ENCODE measurements around the gene SF3A1.

The SF3A1 gene

DNA sequence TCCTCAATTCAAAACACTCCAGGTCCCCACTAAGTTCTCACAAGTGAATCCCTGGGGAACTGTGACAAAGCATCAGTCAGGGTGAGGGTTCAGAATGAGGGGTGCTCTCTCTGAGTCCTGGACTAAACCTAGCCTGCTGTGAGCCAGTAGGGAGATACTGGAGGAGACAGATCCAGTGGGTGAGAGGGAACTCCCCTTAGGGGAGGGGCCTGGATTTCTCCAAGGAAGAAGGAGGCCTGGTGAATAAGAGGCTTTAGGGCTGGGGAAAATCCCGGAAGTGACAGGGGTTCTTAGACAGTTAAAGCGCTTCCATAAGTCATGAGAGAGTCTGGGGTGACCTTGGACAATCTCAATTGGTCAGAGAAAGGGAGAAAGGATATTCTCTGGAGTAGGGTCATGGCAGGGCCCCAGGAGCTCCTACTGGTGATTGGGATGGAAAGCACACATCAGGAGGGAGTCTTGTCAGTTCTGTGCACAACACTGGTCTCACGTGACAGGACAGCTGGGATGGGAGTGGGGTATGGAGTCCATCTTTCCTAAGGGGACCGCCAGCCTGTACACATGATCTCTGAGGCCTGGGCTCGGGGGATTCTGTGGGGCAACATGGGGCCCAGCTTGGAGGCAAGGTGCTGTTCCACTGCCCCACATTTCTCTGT lies 31.5 kb downstream of the SF3A1 start:
- H3K4me3 ChIP-seq (ENCODE audit: low read depth, low read length) = no peak overlapping the region

DNA sequence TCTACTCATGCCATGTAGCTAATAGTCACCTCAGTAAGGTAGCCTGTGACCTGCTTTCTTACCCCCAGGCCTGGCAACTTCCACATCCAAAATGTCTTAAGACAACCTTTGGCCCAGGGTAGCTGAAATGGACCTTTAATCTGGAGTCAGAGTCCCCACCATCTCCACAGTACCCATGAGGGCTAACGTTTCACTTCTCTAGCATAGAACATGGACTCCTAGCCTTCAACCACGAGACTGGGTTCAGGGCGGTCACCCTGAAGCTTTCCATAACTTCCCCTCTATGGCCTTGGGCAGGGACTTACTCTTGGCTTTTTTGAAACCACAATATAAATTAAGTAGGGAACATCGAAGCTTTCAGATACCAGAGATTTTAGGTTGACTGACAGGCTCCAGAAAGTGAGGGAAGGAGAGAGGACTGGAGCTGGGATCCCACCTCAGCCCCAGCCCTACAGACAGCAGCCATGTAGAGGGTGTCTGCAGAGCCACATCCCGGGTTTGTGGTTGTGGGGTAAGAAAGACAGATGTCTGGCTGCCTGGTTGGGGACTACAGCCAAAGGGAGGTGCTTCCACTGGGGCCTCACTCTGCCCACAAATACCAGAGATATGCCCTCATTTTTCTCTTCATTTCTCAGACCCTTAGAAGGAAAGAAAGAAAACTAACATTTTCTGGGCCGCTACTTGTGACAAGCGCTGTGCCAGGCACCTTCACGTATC lies 32.5 kb downstream of the SF3A1 start:
- H3K4me3 ChIP-seq (ENCODE audit: low read depth, low read length) = no peak overlapping the region

DNA sequence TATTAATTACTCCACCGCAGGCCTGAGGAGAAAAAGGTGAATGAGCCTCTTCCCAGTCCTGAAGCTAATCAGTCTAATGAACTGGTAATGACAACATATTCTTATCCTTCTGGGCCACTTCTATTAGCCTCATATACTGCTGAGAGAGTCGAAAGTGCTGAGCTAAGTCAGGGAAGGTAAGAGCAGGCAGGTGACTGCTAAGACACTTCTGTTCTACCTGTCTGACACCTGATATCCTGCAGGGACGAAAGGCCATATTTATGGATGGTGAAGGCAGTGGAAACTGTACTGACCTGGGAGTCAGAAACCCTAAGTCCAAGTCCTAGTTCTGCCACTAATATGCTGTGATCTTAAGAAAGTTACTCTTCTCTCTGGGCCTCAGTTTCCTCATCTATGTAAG lies 33.4 kb downstream of the SF3A1 start:
- no peak overlapping the region for H3K4me3 ChIP-seq (ENCODE audit: low read depth, low read length)

DNA sequence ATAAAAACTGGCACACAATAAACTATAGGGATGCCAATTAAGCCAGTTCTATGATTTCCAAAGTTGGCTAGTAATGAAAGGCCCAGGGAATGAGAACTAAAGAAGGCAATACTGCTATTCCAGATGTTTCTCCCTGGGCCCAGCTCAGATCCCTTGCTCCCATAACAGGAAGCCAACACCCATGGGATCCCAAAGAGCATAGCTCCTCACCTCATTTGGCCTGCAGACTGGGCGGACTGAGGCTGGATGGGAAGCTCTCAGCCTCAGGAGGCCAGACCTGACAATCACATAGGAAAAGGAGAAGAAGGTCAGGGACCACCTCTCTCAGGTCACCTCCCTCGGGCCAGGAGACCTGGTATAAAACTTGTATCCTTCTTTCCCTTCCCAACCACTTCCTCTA lies 35.2 kb downstream of the SF3A1 start:
- no peak overlapping the region for H3K4me3 ChIP-seq (ENCODE audit: low read depth, low read length)

DNA sequence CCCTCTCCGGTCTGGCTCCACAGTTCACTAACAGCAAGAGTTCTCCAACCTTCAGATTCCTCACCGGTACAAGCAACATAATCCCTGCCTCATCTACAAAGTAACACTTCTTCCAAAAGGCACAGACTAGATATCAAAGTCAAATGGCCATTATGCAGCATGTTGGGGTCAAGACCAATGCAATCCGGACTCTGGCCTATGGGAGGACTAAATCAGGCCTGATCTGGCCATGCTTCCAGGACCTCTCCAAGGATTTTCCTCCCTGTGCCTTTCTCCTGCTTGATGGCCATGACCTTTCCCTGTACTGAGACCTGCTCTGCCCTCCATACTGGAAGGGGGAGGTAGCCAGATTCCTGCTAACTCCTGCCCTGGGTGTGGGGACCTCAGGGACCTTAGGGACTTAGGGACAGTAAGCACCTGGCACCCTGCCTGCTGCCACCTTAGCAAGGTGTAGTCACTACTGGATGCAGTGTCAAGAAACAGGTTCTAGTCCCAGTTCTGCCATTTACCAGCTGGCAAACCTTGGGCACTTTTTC lies 36.6 kb downstream of the SF3A1 start:
- no peak overlapping the region for H3K4me3 ChIP-seq (ENCODE audit: low read depth, low read length)

DNA sequence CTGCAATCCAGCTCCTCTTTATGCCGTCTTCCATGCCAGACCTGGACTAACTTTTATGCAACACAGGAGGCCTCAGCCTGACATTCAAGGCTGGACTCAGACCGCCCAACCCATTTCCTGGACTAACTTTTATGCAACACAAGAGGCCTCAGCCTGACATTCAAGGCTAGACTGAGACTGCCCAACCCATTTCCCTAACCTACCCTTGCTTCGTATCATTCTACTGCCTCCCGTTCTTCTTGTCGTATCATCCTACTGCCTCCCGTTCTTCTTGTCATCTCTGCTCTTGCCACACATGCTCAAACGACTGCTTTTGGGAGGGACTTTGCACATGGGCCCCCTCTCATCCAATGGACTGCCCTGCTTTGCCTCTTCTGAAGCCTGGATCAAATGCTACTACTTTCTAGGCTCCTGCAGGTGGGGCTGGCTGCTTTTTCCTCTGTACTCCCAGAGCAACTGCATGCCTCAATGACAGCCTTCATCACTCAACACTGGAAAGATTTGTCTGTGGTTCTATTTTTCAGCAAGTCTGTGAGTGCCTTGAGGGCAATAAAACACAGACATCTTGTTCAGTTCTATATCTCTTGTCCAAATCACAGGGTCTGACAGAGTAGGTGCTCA lies 37.8 kb downstream of the SF3A1 start:
- H3K4me3 ChIP-seq (ENCODE audit: low read depth, low read length) = no peak overlapping the region

DNA sequence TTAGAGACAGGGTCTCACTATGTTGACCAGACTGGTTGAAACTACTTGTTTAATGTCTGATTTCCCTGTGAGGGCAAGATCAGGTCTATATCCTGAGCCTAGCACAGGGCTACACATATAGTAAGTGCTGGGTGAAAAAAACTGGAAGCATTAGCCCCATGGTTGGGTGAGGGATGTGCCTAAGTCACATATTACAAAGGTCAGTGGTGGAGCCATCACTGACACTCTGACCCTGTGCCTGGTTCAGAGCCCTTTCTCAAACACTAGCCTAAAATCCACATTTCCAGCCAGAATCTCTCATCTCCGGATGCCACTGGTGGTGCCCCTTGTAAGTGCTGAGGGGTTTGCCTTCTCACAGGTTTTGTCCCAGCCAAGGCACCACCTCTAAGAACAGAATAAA lies 38.9 kb downstream of the SF3A1 start:
- H3K4me3 ChIP-seq (ENCODE audit: low read depth, low read length) = no peak overlapping the region

DNA sequence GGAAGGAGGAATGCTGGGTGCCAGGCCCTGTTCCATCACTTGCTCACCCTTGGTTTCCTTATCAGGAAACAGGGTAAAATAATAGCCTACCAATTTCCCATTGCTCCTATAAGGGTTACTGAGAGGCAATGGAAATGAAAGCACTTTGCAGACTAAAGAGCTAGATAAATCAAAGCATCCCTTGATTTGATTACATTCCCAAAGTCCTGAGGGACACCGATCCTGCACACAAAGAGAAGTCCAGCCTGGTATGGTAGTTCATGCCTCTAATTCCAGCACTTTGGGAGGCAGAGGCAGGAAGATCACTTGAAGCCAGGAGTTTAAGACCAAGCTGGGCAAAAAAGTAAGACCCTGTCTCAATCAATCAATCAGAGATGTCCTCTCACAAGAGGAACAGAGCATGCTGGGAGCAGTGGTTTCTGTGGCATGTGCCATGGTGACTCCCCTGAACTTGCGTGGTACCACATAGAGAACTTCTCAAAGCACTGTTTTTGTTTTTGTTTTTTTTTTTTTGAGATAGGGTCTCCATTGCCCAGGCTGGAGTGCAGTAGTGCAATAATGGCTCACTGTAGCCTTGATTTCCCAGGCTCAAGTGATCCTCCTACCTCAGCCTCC lies 40.6 kb downstream of the SF3A1 start:
- H3K4me3 ChIP-seq (ENCODE audit: low read depth, low read length) = no peak overlapping the region

DNA sequence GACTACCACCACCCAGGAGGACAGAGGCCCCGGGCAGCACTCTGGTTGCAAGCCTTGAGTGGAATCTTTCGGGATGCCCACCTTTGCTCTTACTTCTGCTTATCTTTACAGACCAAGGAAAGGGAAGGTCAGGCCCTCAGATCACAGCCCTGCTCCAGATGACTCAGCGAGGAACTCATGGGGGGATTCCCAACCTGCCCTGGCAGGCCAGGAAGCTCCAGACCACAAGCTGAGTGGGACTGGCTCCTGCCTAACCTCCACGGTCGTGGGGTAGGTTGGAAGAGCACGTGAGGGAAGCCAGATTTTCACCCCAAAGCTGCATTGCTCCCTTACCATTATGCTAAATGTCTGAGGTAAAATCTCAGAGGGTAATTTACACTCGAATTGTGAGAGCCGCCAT lies 41.8 kb downstream of the SF3A1 start:
- no peak overlapping the region for H3K4me3 ChIP-seq (ENCODE audit: low read depth, low read length)

DNA sequence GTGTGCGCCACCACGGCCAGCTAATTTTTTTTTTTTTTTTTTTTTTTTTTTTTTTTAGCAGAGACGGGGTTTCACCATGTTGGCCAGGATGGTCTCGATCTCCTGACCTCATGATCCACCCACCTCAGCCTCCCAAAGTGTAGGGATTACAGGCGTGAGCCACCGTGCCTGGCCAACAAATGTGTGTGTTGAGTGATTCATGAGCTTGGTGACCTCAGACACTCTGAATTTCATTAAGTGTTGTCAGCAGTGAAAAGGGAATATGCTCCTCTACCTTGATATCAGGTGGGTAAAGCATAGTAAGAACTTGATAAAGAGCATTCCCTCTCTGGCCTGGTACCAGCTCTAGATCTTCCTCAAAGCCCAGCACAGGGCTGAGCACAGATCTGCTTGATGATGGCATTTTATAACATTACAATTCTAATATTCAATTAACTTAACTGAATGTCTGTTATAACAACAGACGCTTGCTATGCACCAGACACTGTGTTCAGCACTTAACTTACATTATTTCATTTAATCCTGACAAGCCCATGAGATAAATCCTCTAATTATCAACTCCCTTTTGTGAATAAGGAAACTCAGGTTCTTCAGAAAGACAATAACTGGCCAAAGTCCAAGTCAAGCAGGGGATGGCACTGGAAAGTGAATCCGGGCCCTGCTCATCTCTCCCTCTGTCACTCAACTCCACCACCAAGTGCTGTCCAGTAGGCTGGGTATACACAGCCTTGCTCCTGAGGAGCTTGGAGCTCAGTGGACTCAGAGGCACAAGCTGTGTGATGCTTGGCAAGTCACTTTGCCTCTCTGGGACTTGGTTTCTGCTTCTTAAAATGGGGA lies 42.9 kb downstream of the SF3A1 start:
- H3K4me3 ChIP-seq (ENCODE audit: low read depth, low read length) = no peak overlapping the region

DNA sequence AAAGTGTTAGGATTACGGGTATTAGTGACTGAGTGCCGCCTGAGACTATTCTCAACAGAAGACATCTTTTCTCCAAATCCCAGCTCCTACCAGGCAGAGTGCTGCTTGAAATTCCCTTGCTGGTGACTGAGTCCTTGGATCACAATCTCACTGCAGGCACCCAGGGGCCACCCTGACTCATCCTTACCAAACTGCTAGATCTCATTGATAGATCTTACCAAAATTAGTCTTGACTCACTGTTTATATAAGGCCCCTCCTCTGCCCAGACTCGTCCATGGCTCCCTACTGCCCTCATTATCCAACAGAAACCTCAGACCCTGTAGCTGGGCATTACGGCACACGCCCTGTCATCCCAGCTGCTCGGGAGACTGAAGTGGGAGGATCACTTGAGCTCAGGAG lies 44.6 kb downstream of the SF3A1 start:
- H3K4me3 ChIP-seq (ENCODE audit: low read depth, low read length) = no peak overlapping the region

DNA sequence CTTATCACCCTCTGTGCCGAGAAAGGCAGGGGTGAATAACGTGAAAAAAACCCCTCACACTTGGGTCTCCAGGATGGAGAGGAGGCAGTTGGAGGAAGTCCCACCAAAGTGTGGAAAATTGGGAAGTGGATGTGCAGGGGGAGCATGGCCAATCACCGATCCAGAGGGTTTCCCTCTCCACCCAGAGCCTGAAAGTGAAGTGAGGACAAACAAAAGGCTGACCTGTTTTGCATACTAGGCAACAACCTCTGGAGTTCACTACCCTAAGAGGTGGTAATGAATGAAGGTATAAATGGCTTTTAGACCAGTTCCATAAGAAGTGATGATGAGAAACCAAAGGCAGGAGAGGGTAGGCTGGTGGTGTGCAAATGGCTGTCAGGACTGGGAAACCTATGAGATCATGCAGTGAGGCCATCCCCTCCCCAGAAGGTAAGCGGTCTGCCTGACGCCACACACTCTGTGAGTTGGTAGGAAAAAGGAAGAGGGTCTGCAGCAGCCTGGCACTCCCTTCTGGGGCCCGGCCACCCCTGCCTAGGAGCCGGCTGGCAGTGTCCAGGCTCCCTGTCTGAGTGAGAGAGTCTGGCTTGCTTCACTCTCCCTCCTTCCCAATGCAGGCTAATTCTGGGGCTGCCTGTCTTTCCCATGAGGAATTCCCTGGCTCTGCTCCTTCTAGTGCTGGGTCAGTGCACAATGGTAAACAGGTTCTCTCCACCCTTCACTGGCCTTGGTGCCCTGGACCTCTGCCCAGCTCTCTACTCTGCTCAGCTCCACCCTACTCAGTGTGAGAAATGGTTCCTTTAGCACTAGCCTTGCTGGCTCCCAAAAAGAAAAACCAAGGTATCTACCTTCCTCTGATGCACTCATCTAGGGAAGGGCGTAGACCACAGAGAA lies 45.6 kb downstream of the SF3A1 start:
- H3K4me3 ChIP-seq (ENCODE audit: low read depth, low read length) = no peak overlapping the region

DNA sequence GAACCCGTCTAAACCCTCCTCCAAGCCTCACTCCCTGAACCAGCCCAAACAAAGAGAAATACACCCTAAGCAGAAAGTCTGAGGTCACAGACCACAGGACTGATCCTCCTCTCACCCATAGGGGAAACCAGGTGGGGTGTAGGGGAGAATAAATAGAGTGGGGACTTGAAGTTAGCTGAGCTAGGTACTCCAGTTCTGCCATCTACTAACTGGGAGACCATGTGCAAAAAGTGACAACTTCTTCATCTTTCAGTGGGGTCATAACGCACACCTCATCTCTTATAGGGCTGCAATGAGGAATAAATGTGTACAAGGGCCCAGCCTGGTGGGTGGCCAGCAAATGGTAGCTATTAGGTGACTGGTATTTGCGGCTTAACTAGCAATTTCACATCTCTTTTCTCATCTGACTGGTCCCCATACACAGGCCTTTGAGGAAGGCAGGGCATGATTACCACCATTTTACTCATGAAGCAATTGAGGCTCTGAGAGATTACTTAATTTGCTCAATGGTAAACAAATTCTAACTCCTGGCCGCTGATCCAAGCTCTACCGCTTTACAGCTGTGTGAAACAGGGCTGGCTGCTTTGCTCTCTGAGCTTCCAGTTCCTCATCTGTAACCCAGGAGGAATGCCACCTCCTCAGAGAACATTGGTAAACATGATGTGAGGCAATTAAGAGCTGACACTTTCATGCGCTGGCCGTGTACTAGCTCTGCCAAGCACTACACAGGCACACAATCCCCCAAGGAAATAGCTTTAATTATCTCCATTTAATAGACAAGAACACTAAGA lies 46.5 kb downstream of the SF3A1 start:
- H3K4me3 ChIP-seq (ENCODE audit: low read depth, low read length) = no peak overlapping the region

DNA sequence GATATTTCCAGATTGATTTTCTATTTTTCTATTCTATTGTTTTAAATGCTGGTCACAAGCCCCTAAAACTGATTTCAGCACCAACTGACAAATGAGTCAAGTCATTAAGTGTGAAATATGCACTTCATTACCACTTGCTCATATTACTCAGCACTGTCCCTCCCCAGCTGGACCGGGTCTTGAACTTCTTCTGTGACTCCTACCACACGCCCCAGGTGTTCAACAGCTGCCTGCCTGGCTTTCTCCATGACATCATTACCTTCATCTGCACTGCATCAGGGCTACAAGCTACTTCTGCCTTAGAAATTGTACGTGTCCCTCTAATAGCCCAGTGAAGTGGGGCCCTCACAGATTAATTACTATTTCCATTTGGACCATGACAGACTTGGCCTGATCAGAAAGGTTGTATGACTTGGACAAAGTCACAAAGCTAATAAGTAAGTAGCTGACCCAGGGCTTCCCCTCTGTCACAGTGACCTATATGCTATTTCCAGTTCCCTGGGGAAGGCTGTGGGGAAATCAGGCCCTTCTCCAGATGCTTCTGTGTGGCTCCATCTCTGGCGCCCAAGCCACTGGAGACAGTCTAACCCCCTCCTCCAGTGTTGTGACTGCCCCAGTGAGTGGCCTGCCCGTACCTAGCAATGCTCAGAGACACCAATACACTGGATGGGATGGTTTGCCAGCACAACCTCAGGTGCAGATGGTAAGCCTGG lies 48.0 kb downstream of the SF3A1 start:
- no peak overlapping the region for H3K4me3 ChIP-seq (ENCODE audit: low read depth, low read length)

DNA sequence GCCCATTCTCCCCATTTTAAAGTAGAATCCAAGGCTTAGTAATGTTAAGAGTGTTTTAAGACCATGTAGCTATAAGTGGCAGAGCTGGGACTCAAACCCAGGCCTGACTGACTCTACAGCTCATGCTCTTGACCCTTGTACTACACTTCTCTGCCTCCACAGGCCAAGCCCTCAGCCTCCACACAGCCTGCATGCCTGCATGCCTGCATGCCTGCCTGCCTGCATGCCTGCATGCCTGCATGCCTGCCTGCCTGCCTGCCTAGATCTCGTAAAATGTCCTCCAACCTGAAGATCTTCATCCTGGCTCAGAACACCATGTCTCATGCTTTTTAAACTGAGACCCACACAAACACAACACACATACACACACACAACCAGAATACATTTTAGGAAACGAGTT lies 48.6 kb downstream of the SF3A1 start:
- H3K4me3 ChIP-seq (ENCODE audit: low read depth, low read length) = no peak overlapping the region

DNA sequence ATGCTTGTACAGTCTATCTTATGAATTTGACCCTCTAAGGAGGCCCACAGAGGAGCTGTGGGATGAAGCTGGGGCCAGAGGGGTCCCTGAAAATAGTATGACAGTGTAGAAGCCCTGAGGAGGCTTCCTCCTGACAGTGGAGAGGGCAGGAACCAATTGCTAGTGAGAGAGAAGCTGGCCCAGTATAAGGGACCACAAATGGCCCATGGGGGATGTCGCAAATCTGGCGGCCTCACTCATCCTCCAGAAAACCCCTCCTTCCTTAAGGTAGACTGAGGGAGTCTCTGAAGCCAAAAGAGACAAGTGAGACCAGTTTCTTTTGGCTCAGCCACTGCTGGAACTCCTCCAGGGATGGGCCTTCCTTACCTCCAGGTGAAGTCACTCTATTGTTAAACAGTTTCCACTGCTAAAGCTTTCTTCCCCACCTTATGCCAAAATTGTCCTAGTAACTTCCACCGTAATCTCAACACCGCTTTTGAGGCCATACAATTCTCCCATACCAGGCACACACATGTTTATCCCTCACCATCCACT lies 49.6 kb downstream of the SF3A1 start:
- H3K4me3 ChIP-seq (ENCODE audit: low read depth, low read length) = no peak overlapping the region

DNA sequence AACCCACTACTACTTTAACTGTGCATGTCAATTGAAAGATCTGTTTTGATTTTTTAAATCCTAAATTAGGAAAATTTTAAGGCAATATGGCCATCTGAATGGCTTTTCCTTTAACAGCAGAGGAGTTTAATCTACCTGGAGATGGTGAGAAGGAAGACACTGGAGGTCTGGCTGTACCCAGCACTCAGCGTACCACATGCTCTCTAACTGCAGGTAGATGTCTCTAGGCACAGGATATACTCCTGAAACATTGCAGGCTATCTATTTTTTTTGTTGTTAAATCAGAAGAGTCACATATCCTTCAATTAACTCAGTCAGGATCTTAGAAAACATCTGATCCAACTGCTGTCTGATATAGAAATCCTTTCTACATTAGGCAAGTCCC lies 50.1 kb downstream of the SF3A1 start:
- no peak overlapping the region for H3K4me3 ChIP-seq (ENCODE audit: low read depth, low read length)

DNA sequence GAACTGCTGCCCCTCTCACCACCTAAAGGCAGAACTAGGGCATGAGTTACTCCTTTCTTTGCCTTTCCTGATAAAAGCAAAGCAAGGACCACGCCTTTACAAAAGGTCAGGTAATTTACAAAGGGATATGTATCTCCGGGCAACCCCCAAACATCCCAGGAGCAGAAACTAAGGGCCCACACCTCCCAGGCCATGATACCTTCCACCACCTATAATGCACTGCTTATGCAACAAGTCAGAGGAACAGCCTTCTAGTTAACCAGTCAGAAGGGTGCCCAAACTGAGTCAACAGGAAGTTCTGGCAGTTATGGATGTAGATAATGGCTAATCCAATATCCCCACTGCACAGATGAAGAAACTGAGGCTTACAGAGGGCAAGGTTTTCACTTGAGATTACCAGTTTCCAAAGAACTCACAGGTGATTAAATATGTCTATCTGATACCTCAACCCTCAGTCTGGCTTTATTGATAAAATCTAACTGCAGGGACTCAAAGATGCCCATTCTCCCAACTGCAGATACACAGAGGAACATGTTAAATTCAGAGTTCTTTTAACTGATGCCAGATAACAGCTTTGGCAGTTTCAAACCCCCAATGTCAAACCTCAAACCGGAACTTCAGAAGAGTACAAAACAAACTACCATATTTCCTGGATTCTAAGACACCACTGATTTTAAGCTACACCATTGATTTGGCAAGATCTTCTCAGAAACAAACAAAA lies 50.6 kb downstream of the SF3A1 start:
- no peak overlapping the region for H3K4me3 ChIP-seq (ENCODE audit: low read depth, low read length)

Data from iPS-11a (cell line).